Prostate gland (tissue), 2 donors: ENCODE measurements around the gene MYLK.

ENCODE experiments used
- CTCF ChIP-seq, 4 experiments: fragments of 200-600 bp in 2 of 4; fragments of 450-650 bp in 2 of 4; sonication (generic) in 2 of 4; IDR thresholded peaks; 1 replicate in 3 of 4; 2 replicates in 1 of 4; pipeline ENCODE4 v1.5.1; 2016 to 2019; ENCODE audit warnings: antibody characterized with exemption in 4 of 4, mild to moderate bottlenecking in 2 of 4, moderate library complexity in 2 of 4
- POLR2A ChIP-seq: fragments of 450-650 bp; IDR thresholded peaks from one replicate; pipeline ENCODE4 v1.6.1; 2016; ENCODE audit warnings: antibody characterized with exemption, mild to moderate bottlenecking
- POLR2AphosphoS5 ChIP-seq: sonication (generic); formaldehyde crosslinking; IDR thresholded peaks from one replicate; pipeline ENCODE4 v1.6.1; 2017; ENCODE audit warnings: antibody characterized with exemption

- no peak for TF ChIP-seq CTCF (IDR thresholded peaks at IDR 0.05)
- no peak for TF ChIP-seq POLR2A
- no peak for TF ChIP-seq POLR2AphosphoS5
These were observed 126.7 kb downstream of the MYLK start for GRCh38 chr3:123757281-123757940.
